Measurements from ENCODE around the gene TM9SF4. TPM values are rescaled to one million over a fixed set of nuclear protein-coding genes. Genes with fewer than 3 reads are reported as not detected.
"Not testable (repeated sequence)": the region's sequence is repeated elsewhere in the genome, so short reads cannot be mapped to it uniquely, and the experiment has no call there.

TM9SF4 gene
- polyA plus RNA-seq, 1 experiment: 101 TPM

DNA sequence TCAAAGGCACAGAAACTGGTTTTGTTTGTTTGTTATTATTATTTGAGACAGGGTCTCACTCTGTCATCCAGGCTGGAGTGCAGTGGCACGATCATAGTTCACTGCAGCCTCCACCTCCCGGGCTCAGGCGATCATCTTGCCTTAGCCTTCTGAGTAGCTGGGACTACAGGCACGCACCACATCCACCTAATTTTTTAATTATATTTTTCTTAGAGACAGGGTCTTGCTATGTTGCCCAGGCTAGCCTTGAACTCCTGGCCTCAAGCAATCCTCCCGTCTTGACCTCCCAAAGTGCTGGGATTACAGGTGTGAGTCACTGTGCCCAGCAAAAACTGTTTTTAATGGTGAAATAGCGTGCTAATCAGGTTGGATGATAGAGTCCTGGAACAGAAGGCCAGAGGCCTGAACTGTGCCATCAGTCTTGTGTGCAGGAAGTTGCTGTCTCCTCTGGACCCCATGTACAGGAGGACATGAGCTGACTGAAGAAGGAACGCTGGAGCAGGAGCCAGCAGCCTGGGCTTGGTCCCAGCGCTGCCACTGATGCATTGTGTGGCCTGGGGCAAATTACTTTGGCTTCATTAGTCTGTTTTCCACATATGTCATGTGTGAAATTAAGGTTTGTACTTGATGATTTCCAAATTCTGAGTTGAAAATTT, 4.9 kb downstream of the TM9SF4 start:
- Histone ChIP-seq H3K27me3 (ENCODE audit: control insufficient read depth, insufficient read depth, low read length) (no peaks in the 10 kb centered on the region), H3K4me3 (ENCODE audit: low read depth, low read length) (no peak overlapping the region), H3K36me3 (ENCODE audit: control insufficient read depth, insufficient read depth, low read length) (peaks cover 3% of the 10 kb centered on the region; the same call in 1 of the 2 replicates)
- ChIA-PET POLR2A (no interaction called here), CTCF (no interaction called here)
- TF ChIP-seq, protein P1, sequence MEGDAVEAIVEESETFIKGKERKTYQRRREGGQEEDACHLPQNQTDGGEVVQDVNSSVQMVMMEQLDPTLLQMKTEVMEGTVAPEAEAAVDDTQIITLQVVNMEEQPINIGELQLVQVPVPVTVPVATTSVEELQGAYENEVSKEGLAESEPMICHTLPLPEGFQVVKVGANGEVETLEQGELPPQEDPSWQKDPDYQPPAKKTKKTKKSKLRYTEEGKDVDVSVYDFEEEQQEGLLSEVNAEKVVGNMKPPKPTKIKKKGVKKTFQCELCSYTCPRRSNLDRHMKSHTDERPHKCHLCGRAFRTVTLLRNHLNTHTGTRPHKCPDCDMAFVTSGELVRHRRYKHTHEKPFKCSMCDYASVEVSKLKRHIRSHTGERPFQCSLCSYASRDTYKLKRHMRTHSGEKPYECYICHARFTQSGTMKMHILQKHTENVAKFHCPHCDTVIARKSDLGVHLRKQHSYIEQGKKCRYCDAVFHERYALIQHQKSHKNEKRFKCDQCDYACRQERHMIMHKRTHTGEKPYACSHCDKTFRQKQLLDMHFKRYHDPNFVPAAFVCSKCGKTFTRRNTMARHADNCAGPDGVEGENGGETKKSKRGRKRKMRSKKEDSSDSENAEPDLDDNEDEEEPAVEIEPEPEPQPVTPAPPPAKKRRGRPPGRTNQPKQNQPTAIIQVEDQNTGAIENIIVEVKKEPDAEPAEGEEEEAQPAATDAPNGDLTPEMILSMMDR (IDR thresholded peaks at IDR 0.05; ENCODE audit: insufficient read depth, low read depth, low read length): no peak
- DNase-seq (ENCODE audit: low read depth): no peak

DNA sequence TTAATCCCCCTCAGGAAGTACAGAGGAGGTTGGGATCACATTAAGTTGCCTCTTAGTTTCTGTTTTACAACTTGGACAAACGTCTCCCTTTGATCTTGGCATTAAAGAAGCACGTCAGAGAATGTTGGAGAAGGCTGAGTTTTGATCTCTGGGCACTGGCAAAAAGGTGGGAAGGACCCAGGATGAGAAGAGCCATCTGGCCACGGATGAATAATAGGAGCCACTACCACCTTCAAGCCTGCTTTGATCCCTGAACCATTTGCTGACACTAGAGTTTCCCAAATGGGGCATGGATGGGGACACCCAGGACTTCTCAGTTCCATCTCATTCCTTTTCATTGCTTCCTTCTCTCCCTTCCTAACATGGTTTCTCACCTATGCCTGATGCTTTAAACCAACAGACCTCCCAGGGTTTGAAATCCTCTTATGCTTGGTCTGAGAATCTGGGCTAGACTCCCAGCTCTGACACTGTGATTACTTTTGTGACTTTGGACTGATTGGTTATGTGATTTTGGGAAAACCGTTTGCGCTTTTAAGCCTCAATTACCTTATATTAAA, 5.8 kb downstream of the TM9SF4 start:
- Histone ChIP-seq H3K36me3 (ENCODE audit: control insufficient read depth, insufficient read depth, low read length) (peaks cover 3% of the 10 kb centered on the region; the same call in 1 of the 2 replicates), H3K27me3 (ENCODE audit: control insufficient read depth, insufficient read depth, low read length) (no peaks in the 10 kb centered on the region), H3K4me3 (ENCODE audit: low read depth, low read length) (no peak overlapping the region)
- ChIA-PET POLR2A (no interaction called here), CTCF (no interaction called here)
- DNase-seq (ENCODE audit: low read depth): no peak
- TF ChIP-seq, protein P1 (IDR thresholded peaks at IDR 0.05; ENCODE audit: insufficient read depth, low read depth, low read length): no peak

DNA sequence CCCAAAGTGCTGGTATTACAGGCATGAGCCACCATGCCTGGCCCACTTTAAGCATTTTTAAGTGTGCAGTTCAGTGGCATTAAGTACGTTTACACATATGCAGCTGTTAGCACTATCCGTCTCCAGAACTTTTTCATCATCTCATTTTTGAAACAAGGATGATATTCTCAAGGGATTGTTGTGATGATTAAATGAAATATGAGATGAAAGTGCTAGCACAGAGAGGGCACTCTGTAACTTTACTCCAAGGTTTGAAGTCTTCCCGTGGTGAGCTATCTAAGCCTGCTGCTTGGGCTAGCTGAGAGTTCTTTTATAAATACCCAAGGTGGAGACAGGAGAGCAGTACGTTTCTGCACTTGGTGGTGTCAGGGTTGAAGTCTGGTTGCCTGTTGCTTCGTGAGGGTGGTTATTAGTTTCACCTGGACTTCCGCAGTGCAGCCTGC, 6.6 kb downstream of the TM9SF4 start:
- ChIA-PET CTCF (interaction anchor here (0.6 to 1.0 kb wide), 2 partner anchors 15 to 146 kb away, joined by 3 to 4 read pairs; no protein-coding TSS in a partner anchor), POLR2A (no interaction called here)
- no peak overlapping the region for H3K4me3 ChIP-seq (ENCODE audit: low read depth, low read length)
- DNase-seq (ENCODE audit: low read depth): no peak
- TF ChIP-seq, protein P1 (IDR thresholded peaks at IDR 0.05; ENCODE audit: insufficient read depth, low read depth, low read length): no peak
- H3K36me3 ChIP-seq (ENCODE audit: control insufficient read depth, insufficient read depth, low read length): peaks cover 3% of the 10 kb centered on the region; the same call in 1 of the 2 replicates
- H3K27me3 ChIP-seq (ENCODE audit: control insufficient read depth, insufficient read depth, low read length): no peaks in the 10 kb centered on the region

DNA sequence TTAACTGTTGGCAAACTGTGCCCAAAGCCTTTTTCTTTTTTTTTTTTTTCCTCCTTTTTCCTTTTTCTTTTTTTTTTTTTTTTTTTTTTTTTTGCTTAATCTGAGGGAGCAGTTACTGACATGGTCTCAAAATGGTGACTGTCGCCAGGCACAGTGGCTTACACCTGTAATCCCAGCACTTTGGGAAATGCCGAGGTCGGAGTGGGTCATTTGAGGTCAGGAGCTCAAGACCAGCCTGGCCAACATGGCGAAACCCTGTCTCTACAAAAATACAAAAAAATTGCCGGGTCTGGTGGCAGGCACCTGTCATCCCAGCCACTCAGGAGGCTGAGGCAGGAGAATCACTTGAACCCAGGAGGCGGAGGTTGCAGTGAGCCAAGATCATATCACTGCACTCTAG, 7.3 kb downstream of the TM9SF4 start:
- DNase-seq (ENCODE audit: low read depth); H3K36me3 ChIP-seq (ENCODE audit: control insufficient read depth, insufficient read depth, low read length); H3K4me3 ChIP-seq (ENCODE audit: low read depth, low read length); H3K27me3 ChIP-seq (ENCODE audit: control insufficient read depth, insufficient read depth, low read length): not testable (repeated sequence)
- ChIA-PET CTCF (interaction anchor here (0.6 to 1.0 kb wide), 2 partner anchors 16 to 147 kb away, joined by 3 to 4 read pairs; no protein-coding TSS in a partner anchor), POLR2A (interaction anchor here (0.6 kb wide), 1 partner anchor 15 kb away, joined by 15 read pairs; no protein-coding TSS in a partner anchor)

DNA sequence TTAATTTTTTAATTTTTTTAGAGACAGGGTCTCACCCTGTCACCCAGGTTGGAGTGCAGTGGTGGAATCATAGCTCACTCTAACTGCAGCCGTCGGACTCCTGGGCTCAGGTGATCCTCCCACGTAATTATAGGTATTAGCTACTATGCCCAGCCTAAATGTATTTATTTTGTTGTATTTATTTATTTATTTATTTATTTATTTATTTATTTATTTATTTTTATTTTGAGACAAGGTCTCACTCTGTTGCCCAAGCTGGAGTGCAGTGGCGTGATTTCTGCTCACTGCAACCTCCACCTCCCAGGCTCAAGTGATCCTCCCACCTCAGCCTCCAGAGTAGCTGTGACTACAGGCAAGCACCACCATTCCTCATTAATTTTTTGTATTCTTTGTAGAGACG, 8.9 kb downstream of the TM9SF4 start:
- CTCF ChIA-PET: interaction anchor here (1.2 to 1.7 kb wide), 2 partner anchors 84 to 166 kb away, joined by 3 to 4 read pairs; partner anchors contain the start of gene PDRG1
- H3K27me3 ChIP-seq (ENCODE audit: control insufficient read depth, insufficient read depth, low read length); H3K36me3 ChIP-seq (ENCODE audit: control insufficient read depth, insufficient read depth, low read length); H3K4me3 ChIP-seq (ENCODE audit: low read depth, low read length); POLR2A ChIA-PET; DNase-seq (ENCODE audit: low read depth): not testable (repeated sequence)

DNA sequence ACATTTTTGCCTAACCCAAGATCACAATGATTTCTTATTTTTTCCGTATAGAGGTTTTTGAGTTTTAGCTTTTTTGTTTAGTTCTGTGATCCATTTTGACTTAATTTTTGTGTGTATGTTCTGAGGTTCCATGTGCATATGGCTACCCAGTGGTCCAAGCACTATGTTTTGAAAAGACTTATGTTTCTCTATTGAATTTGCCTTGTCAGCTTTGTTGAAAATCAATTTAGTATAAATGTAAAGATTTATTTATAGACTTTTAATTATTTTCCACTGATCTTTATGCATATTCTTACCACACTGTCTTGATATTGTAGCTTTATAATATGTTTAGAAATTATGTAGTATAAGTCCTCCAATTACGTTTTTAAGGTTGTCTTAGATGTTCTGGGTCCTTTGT, 10.2 kb downstream of the TM9SF4 start:
- DNase-seq (ENCODE audit: low read depth): no peak
- TF ChIP-seq, protein P1 (IDR thresholded peaks at IDR 0.05; ENCODE audit: insufficient read depth, low read depth, low read length): no peak
- Histone ChIP-seq H3K4me3 (ENCODE audit: low read depth, low read length) (no peak overlapping the region), H3K27me3 (ENCODE audit: control insufficient read depth, insufficient read depth, low read length) (no peaks in the 10 kb centered on the region), H3K36me3 (ENCODE audit: control insufficient read depth, insufficient read depth, low read length) (peaks cover 2% of the 10 kb centered on the region; the same call in 1 of the 2 replicates)
- ChIA-PET POLR2A (no interaction called here), CTCF (interaction anchor here (0.8 kb wide), 1 partner anchor 9 kb away, joined by 3 read pairs; no protein-coding TSS in a partner anchor)

DNA sequence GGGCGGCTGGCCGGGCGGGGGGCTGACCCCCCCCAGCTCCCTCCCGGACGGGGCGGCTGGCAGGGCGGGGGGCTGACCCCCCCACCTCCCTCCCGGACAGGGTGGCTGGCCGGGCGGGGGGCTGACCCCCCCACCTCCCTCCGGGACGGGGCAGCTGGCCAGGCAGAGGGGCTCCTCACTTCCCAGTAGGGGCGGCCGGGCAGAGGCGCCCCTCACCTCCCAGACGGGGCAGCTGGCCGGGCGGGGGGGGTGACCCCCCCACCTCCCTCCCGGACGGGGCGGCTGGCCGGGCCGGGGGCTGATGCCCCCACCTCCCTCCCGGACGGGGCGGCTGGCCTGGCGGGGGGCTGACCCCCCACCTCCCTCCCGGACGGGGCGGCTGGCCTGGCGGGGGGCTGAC, 12.4 kb downstream of the TM9SF4 start:
- H3K36me3 ChIP-seq (ENCODE audit: control insufficient read depth, insufficient read depth, low read length); H3K27me3 ChIP-seq (ENCODE audit: control insufficient read depth, insufficient read depth, low read length); POLR2A ChIA-PET; CTCF ChIA-PET; DNase-seq (ENCODE audit: low read depth); H3K4me3 ChIP-seq (ENCODE audit: low read depth, low read length): not testable (repeated sequence)

Data from BJ (cell line).